NCI-H1048 (cell line): Measurements from ENCODE around the gene NFATC2IP.
"Not testable (repeated sequence)": the region's sequence is repeated elsewhere in the genome, so short reads cannot be mapped to it uniquely, and the experiment has no call there.

ENCODE experiments used
- DNase-seq: peaks from one replicate; lab custom pipeline; 2025; lab: John Stamatoyannopoulos, UW

NFATC2IP gene

GRCh38 chr16:28974007-28974436 is 23.3 kb downstream of the NFATC2IP start:
- DNase-seq: no peak

GRCh38 chr16:28974437-28975157 is 23.9 kb downstream of the NFATC2IP start, which contains the start of gene SPNS1:
Gene SPNS1, plus strand, starts transcription at chr16:28974778. Its CDS starts 374 bp downstream, at chr16:28975152.
- DNase-seq: peak; percentile 83

GRCh38 chr16:28975158-28975599 is 24.4 kb downstream of the NFATC2IP start:
- no peak for DNase-seq

- no peak for DNase-seq
These were observed 27.2 kb downstream of the NFATC2IP start for GRCh38 chr16:28977703-28978662.

GRCh38 chr16:28980330-28980729 is 29.6 kb downstream of the NFATC2IP start:
- not testable (repeated sequence) for DNase-seq

- no peak for DNase-seq
These were observed 30.2 kb downstream of the NFATC2IP start for GRCh38 chr16:28980929-28981328.

- no peak for DNase-seq
These were observed 30.8 kb downstream of the NFATC2IP start for GRCh38 chr16:28981517-28981916.

GRCh38 chr16:28982418-28982817 is 31.7 kb downstream of the NFATC2IP start:
- no peak for DNase-seq

- no peak for DNase-seq
These were observed 32.2 kb downstream of the NFATC2IP start for GRCh38 chr16:28982949-28983348.

GRCh38 chr16:28983644-28984043 is 32.9 kb downstream of the NFATC2IP start:
- no peak for DNase-seq

GRCh38 chr16:28984091-28984490 is 33.4 kb downstream of the NFATC2IP start:
- no peak for DNase-seq

GRCh38 chr16:28984619-28985135 is 33.9 kb downstream of the NFATC2IP start, which contains the start of gene LAT:
Gene LAT, plus strand, starts transcription at chr16:28985052. Its CDS starts 366 bp downstream, at chr16:28985418.
- DNase-seq: no peak

GRCh38 chr16:28985211-28986041 is 34.7 kb downstream of the NFATC2IP start:
- DNase-seq: no peak

GRCh38 chr16:28986046-28986445 is 35.3 kb downstream of the NFATC2IP start:
- DNase-seq: no peak

- no peak for DNase-seq
These were observed 35.8 kb downstream of the NFATC2IP start for GRCh38 chr16:28986492-28986891.

- DNase-seq: no peak
These were observed 36.6 kb downstream of the NFATC2IP start for GRCh38 chr16:28987170-28987853.

GRCh38 chr16:28989363-28989762 is 38.6 kb downstream of the NFATC2IP start:
- no peak for DNase-seq

- DNase-seq: no peak
These were observed 39.8 kb downstream of the NFATC2IP start for GRCh38 chr16:28990375-28991040.

- DNase-seq: no peak
These were observed 41.0 kb downstream of the NFATC2IP start for GRCh38 chr16:28991687-28992086.

GRCh38 chr16:28992496-28992895 is 41.8 kb downstream of the NFATC2IP start:
- no peak for DNase-seq
